ENCODE results near the gene GALNT11. TPM values are rescaled to one million over a fixed set of nuclear protein-coding genes. Genes with fewer than 3 reads are reported as not detected.

Gene GALNT11
- total RNA-seq, 1 donor from 2014 or later: 65.5 TPM

DNA sequence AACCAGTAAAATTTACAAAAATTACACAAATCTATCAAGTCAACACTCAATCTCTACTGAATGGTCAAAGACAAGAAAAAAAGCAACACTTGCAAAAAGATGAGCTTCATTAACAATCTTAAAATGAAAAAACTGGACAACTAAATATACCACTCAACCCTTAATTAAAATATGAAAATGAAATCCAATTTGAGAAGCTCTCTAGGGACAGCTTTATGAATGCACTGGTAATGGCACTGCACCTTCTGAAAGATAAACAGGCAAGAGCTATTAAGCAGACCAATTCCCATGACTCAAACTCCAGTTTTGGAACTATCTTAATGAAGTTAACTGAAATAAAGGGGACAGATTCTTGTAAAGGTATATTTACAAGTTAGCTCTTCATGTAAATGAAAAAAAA is 135.7 kb downstream of the GALNT11 start:
- H3K27ac Mint-ChIP-seq: no peak overlapping the region
- H3F3A ChIP-seq (ENCODE audit: low read depth): no peaks in the 10 kb centered on the region
- H3K9me3 Mint-ChIP-seq: no peaks in the 10 kb centered on the region
- H3K36me3 Mint-ChIP-seq: peaks cover 37% of the 10 kb centered on the region
- H3K79me2 ChIP-seq (ENCODE audit: low read depth): no peaks in the 10 kb centered on the region
- H3K27me3 ChIP-seq: no peaks in the 10 kb centered on the region
- H3K4me1 Mint-ChIP-seq: no peaks in the 10 kb centered on the region
- no peaks in the 10 kb centered on the region for H3K4me1 ChIP-seq
- TF ChIP-seq EZH2phosphoT487 (IDR thresholded peaks at IDR 0.05): no peak
- no peak for TF ChIP-seq EZH2 (IDR thresholded peaks at IDR 0.05)
- TF ChIP-seq, protein P1, sequence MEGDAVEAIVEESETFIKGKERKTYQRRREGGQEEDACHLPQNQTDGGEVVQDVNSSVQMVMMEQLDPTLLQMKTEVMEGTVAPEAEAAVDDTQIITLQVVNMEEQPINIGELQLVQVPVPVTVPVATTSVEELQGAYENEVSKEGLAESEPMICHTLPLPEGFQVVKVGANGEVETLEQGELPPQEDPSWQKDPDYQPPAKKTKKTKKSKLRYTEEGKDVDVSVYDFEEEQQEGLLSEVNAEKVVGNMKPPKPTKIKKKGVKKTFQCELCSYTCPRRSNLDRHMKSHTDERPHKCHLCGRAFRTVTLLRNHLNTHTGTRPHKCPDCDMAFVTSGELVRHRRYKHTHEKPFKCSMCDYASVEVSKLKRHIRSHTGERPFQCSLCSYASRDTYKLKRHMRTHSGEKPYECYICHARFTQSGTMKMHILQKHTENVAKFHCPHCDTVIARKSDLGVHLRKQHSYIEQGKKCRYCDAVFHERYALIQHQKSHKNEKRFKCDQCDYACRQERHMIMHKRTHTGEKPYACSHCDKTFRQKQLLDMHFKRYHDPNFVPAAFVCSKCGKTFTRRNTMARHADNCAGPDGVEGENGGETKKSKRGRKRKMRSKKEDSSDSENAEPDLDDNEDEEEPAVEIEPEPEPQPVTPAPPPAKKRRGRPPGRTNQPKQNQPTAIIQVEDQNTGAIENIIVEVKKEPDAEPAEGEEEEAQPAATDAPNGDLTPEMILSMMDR (IDR thresholded peaks at IDR 0.05): no peak
- no peak overlapping the region for H3K4me3 ChIP-seq
- H4K20me1 ChIP-seq (ENCODE audit: low read depth): no peaks in the 10 kb centered on the region
- no peak overlapping the region for H3K4me2 ChIP-seq
- peaks cover 7% of the 10 kb centered on the region for H3K36me3 ChIP-seq
- H3K9ac ChIP-seq: no peak overlapping the region
- H2AFZ ChIP-seq (replicated peaks): no peak overlapping the region
- no peaks in the 10 kb centered on the region for H3K27me3 Mint-ChIP-seq (ENCODE audit: insufficient read depth, low read depth)
- DNase-seq (ENCODE audit: low spot score): no peak
- H3K4me3 Mint-ChIP-seq: no peak overlapping the region
- no peak overlapping the region for H3K27ac ChIP-seq
- H3K9me3 ChIP-seq (ENCODE audit: low read depth): no peaks in the 10 kb centered on the region

GRCh38 chr7:152162287-152162686 is 136.8 kb downstream of the GALNT11 start:
- H3K4me3 Mint-ChIP-seq: no peak overlapping the region
- DNase-seq (ENCODE audit: low spot score): no peak
- Histone ChIP-seq H3F3A (ENCODE audit: low read depth) (no peaks in the 10 kb centered on the region), H3K9ac (no peak overlapping the region), H3K79me2 (ENCODE audit: low read depth) (no peaks in the 10 kb centered on the region), H3K4me2 (no peak overlapping the region), H3K9me3 (ENCODE audit: low read depth) (no peaks in the 10 kb centered on the region), H3K4me3 (no peak overlapping the region), H3K36me3 (peaks cover 14% of the 10 kb centered on the region), H3K27ac (no peak overlapping the region), H3K4me1 (no peaks in the 10 kb centered on the region), H3K27me3 (no peaks in the 10 kb centered on the region), H2AFZ (replicated peaks) (no peak overlapping the region), H4K20me1 (ENCODE audit: low read depth) (no peaks in the 10 kb centered on the region)
- no peaks in the 10 kb centered on the region for H3K27me3 Mint-ChIP-seq (ENCODE audit: insufficient read depth, low read depth)
- TF ChIP-seq EZH2phosphoT487 (IDR thresholded peaks at IDR 0.05): no peak
- TF ChIP-seq, protein P1 (IDR thresholded peaks at IDR 0.05): no peak
- no peak for TF ChIP-seq EZH2 (IDR thresholded peaks at IDR 0.05)
- H3K9me3 Mint-ChIP-seq: no peaks in the 10 kb centered on the region
- no peaks in the 10 kb centered on the region for H3K4me1 Mint-ChIP-seq
- peaks cover 38% of the 10 kb centered on the region for H3K36me3 Mint-ChIP-seq
- no peak overlapping the region for H3K27ac Mint-ChIP-seq

Small RNA genes lying within 50 kb of the gene (small RNA-seq; reads per million reads assigned to genes)
- gene RF00017: not detected

Other genes starting within 250 kb of the GALNT11 start
- 11.1 and 11.4 TPM in 2 replicates for gene PRKAG2, start 148.6 kb upstream of the GALNT11 start, total RNA-seq (ENCODE audit: low replicate concordance)
- gene GALNTL5, start 69.2 kb upstream of the GALNT11 start, total RNA-seq (ENCODE audit: low replicate concordance): not detected in 2 replicates